ENCODE data around the gene CCPG1. TPM values are rescaled to one million over a fixed set of nuclear protein-coding genes. Genes with fewer than 3 reads are reported as not detected.

CCPG1 gene
- polyA plus RNA-seq, 1 donor from 2014 or later: 64.2 TPM

DNA sequence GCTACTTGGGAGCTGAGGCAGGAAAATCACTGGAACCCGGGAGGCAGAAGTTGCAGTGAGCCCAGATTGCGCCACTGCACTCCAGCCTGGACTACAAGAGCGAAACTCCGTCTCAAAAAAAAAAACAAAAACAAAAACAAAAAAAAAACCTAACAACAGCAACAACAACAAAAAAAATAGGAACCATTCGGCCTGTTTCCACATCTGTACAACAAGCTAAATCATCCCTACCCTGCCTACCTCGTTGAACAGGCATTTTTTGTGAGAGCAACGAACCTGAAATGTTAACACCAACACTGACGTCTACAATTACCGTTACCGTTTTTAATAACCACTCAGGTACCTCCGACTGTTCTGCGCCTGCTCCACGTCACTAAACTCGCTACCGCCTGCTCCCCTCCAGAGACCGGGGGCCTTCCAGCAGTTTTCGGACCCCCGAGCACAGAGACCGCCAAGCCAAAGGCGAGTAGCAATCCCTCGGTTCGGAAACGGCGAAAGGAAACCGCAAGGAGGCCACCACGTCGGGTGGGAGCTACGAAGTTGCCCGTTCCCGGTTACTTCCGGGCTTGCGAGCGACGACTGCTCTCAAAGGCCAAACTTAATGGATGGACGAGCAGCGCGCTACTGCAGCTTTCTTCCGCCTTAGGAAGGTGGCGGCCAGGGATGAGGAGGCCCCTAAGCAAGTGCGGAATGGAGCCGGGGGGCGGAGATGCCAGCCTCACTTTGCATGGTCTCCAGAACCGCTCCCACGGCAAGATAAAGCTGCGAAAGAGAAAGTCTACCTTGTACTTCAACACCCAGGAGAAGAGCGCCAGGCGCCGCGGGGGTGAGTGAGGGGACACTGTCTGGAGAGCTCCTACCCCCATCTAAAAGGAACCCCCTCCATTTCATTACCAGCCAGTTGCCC lies 89.3 kb downstream of the CCPG1 start, which contains the start of the genes PIGB and PIGBOS1:
TSS of gene PIGB (plus strand) at position 635 of the 907 bp plus-strand sequence. CDS start at position 664, 29 bp downstream.
TSS of gene PIGBOS1 (minus strand) at position 536 of the 907 bp plus-strand sequence. CDS start 1,331 bp downstream, outside the sequence.
- Histone ChIP-seq H3K9ac (ENCODE audit: low read length) (peak within 1 kb of the TSS; percentile 70), H3K36me3 (ENCODE audit: insufficient read depth, low read length) (no peaks in the 10 kb centered on the region), H3K27me3 (ENCODE audit: insufficient read depth, low read depth, low read length) (no peaks in the 10 kb centered on the region), H3K4me2 (ENCODE audit: low read length) (peak within 1 kb of the TSS; percentile 44), H3F3A (ENCODE audit: insufficient read depth, low read length, poor library complexity, severe bottlenecking) (no peaks in the 10 kb centered on the region), H3K79me2 (replicated peaks; ENCODE audit: insufficient read depth, low read length) (no peaks in the 10 kb centered on the region), H4K20me1 (ENCODE audit: insufficient read depth) (no peaks in the 10 kb centered on the region), H3K9me2 (ENCODE audit: insufficient read depth, low read length) (no peaks in the 10 kb centered on the region), H3K27ac (ENCODE audit: low read length) (peak within 1 kb of the TSS; percentile 54), H3K4me3 (ENCODE audit: low read length) (peak within 1 kb of the TSS; percentile 76), H2AFZ (ENCODE audit: low read depth, low read length) (peak within 1 kb of the TSS; percentile 37), H3K9me3 (ENCODE audit: low read length) (no peaks in the 10 kb centered on the region)
- TF ChIP-seq RAD21 (conservative IDR thresholded peaks at IDR 0.05) (no peak), POLR2AphosphoS5 (IDR thresholded peaks at IDR 0.05) (peak; percentile 52), SMC3 (conservative IDR thresholded peaks at IDR 0.05; ENCODE audit: poor library complexity) (no peak), MXI1 (conservative IDR thresholded peaks at IDR 0.05; ENCODE audit: poor library complexity, severe bottlenecking) (peak; percentile 14)
- TF ChIP-seq, protein P1, sequence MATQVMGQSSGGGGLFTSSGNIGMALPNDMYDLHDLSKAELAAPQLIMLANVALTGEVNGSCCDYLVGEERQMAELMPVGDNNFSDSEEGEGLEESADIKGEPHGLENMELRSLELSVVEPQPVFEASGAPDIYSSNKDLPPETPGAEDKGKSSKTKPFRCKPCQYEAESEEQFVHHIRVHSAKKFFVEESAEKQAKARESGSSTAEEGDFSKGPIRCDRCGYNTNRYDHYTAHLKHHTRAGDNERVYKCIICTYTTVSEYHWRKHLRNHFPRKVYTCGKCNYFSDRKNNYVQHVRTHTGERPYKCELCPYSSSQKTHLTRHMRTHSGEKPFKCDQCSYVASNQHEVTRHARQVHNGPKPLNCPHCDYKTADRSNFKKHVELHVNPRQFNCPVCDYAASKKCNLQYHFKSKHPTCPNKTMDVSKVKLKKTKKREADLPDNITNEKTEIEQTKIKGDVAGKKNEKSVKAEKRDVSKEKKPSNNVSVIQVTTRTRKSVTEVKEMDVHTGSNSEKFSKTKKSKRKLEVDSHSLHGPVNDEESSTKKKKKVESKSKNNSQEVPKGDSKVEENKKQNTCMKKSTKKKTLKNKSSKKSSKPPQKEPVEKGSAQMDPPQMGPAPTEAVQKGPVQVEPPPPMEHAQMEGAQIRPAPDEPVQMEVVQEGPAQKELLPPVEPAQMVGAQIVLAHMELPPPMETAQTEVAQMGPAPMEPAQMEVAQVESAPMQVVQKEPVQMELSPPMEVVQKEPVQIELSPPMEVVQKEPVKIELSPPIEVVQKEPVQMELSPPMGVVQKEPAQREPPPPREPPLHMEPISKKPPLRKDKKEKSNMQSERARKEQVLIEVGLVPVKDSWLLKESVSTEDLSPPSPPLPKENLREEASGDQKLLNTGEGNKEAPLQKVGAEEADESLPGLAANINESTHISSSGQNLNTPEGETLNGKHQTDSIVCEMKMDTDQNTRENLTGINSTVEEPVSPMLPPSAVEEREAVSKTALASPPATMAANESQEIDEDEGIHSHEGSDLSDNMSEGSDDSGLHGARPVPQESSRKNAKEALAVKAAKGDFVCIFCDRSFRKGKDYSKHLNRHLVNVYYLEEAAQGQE (IDR thresholded peaks at IDR 0.05; ENCODE audit: borderline replicate concordance): peak; percentile 34

Other genes with a start within 250 kb of the CCPG1 start
- gene RSL24D1, start 211.4 kb downstream of the CCPG1 start, polyA plus RNA-seq: 184 and 227 TPM in 2 replicates
- gene RAB27A, start 118.5 kb downstream of the CCPG1 start, polyA plus RNA-seq: 3.7 and 3.9 TPM in 2 replicates
- gene PIGBOS1, start 89.2 kb downstream of the CCPG1 start, polyA plus RNA-seq: 14.5 and 16.4 TPM in 2 replicates
- 2.6 and 8.1 TPM in 2 replicates for gene PIGB, start 89.1 kb downstream of the CCPG1 start, polyA plus RNA-seq
- gene PIERCE2, start 136 bp upstream of the CCPG1 start, polyA plus RNA-seq: 10.2 and 13.1 TPM in 2 replicates
- 8.5 and 16.9 TPM in 2 replicates for gene DNAAF4, start 99.9 kb upstream of the CCPG1 start, polyA plus RNA-seq
- 25.0 and 27.6 TPM in 2 replicates for gene PYGO1, start 180.0 kb upstream of the CCPG1 start, polyA plus RNA-seq